Measurements from ENCODE around the gene MORC1. TPM values are rescaled to one million over a fixed set of nuclear protein-coding genes. Genes with fewer than 3 reads are reported as not detected.
"Not testable (repeated sequence)": the region's sequence is repeated elsewhere in the genome, so short reads cannot be mapped to it uniquely, and the experiment has no call there.

MORC1 gene
- polyA plus RNA-seq, 4 donors, result not detected

GRCh38 chr3:109095166-109095565 is 22.8 kb downstream of the MORC1 start:
- no peak for DNase-seq
- no peaks in the 10 kb centered on the region for H3K4me1 ChIP-seq (ENCODE audit: control insufficient read depth in 3 of 3, insufficient read depth in 2 of 3, low read depth in 1 of 3, low read length in 2 of 3)
- H3K36me3 ChIP-seq (ENCODE audit: control insufficient read depth in 3 of 3, insufficient read depth in 2 of 3, low read depth in 1 of 3, low read length in 3 of 3), result no peaks in the 10 kb centered on the region
- H3K9me3 ChIP-seq (ENCODE audit: control insufficient read depth in 2 of 2, insufficient read depth in 1 of 2, low read depth in 1 of 2, low read length in 1 of 2), result no peaks in the 10 kb centered on the region
- no peak for FAIRE-seq
- no peak overlapping the region for H3K4me3 ChIP-seq (ENCODE audit: low read depth in 1 of 3, low read length in 3 of 3)
- H3K27ac ChIP-seq (ENCODE audit: low read depth in 1 of 3, low read length in 2 of 3), result no peak overlapping the region
- WGBS, 3 donors, result 95 to 100% (median 96%) methylated on average over 1 of the region's 1 CpG
- H3K27me3 ChIP-seq (ENCODE audit: control insufficient read depth in 3 of 3, insufficient read depth in 3 of 3, low read length in 3 of 3), result no peaks in the 10 kb centered on the region

DNA sequence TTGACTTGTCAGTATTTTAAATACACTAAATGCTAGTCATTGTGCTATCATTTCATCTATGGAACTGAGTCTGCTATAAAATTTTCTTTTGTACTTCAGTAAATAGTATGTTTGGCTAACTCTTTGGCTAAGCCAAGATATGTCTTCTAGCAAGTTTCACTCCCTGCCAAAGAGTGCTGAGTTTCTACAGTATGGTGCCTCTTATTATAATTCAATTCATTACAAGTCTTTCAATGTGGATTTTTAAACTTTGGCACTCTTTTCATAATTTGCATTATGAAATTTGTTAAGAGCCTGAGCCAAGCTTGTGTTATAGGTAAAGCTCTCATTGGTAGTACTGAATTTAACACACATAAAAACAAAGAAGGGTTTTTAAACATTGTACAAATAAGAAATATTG is 24.4 kb downstream of the MORC1 start:
- H3K9me3 ChIP-seq (ENCODE audit: control insufficient read depth in 2 of 2, insufficient read depth in 1 of 2, low read depth in 1 of 2, low read length in 1 of 2), result no peaks in the 10 kb centered on the region
- H3K27ac ChIP-seq (ENCODE audit: low read depth in 1 of 3, low read length in 2 of 3), result no peak overlapping the region
- H3K4me3 ChIP-seq (ENCODE audit: low read depth in 1 of 3, low read length in 3 of 3), result no peak overlapping the region
- H3K36me3 ChIP-seq (ENCODE audit: control insufficient read depth in 3 of 3, insufficient read depth in 2 of 3, low read depth in 1 of 3, low read length in 3 of 3), result no peaks in the 10 kb centered on the region
- H3K4me1 ChIP-seq (ENCODE audit: control insufficient read depth in 3 of 3, insufficient read depth in 2 of 3, low read depth in 1 of 3, low read length in 2 of 3), result no peaks in the 10 kb centered on the region
- H3K27me3 ChIP-seq (ENCODE audit: control insufficient read depth in 3 of 3, insufficient read depth in 3 of 3, low read length in 3 of 3), result no peaks in the 10 kb centered on the region
- no peak for DNase-seq
- no peak for FAIRE-seq

- FAIRE-seq, result no peak
Observed at GRCh38 chr3:109091846-109092245, 26.1 kb downstream of the MORC1 start.

DNA sequence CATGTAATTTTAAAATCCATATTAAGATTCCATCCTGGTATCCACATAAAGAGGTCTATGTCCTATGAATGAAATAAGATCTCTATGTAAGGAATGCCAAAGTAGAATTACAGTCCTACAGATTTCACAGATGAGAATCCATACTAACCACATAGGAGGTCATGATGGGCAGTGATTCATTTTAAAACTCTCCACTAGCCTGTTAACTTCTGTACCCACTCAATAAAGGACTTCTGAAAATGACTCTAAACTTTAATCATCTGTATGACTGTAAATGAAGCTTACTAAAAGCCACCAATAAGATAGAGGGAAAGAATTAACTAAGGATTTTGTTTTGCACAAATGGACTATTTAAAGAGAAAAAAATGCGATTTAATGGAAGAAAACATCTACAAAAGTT is 28.7 kb downstream of the MORC1 start:
- no peaks in the 10 kb centered on the region for H3K9me3 ChIP-seq (ENCODE audit: control insufficient read depth in 2 of 2, insufficient read depth in 1 of 2, low read depth in 1 of 2, low read length in 1 of 2)
- DNase-seq (no peak), FAIRE-seq (no peak)
- no peaks in the 10 kb centered on the region for H3K27me3 ChIP-seq (ENCODE audit: control insufficient read depth in 3 of 3, insufficient read depth in 3 of 3, low read length in 3 of 3)
- no peaks in the 10 kb centered on the region for H3K4me1 ChIP-seq (ENCODE audit: control insufficient read depth in 3 of 3, insufficient read depth in 2 of 3, low read depth in 1 of 3, low read length in 2 of 3)
- no peak overlapping the region for H3K27ac ChIP-seq (ENCODE audit: low read depth in 1 of 3, low read length in 2 of 3)
- H3K36me3 ChIP-seq (ENCODE audit: control insufficient read depth in 3 of 3, insufficient read depth in 2 of 3, low read depth in 1 of 3, low read length in 3 of 3), result no peaks in the 10 kb centered on the region
- 76 to 91% (median 85%) methylated on average over 1 of the region's 1 CpG for WGBS, 3 donors
- H3K4me3 ChIP-seq (ENCODE audit: low read depth in 1 of 3, low read length in 3 of 3), result no peak overlapping the region

More at GRCh38 chr3:109091846-109092245, 26.1 kb downstream of the MORC1 start:
- no peak for DNase-seq
- H3K36me3 ChIP-seq (ENCODE audit: control insufficient read depth in 3 of 3, insufficient read depth in 2 of 3, low read depth in 1 of 3, low read length in 3 of 3), result no peaks in the 10 kb centered on the region
- H3K27ac ChIP-seq (ENCODE audit: low read depth in 1 of 3, low read length in 2 of 3), result no peak overlapping the region
- no peaks in the 10 kb centered on the region for H3K9me3 ChIP-seq (ENCODE audit: control insufficient read depth in 2 of 2, insufficient read depth in 1 of 2, low read depth in 1 of 2, low read length in 1 of 2)
- no peaks in the 10 kb centered on the region for H3K4me1 ChIP-seq (ENCODE audit: control insufficient read depth in 3 of 3, insufficient read depth in 2 of 3, low read depth in 1 of 3, low read length in 2 of 3)
- 34 to 38% (median 36%) methylated on average over 2 of the region's 2 CpGs for WGBS, 3 donors
- no peaks in the 10 kb centered on the region for H3K27me3 ChIP-seq (ENCODE audit: control insufficient read depth in 3 of 3, insufficient read depth in 3 of 3, low read length in 3 of 3)
- H3K4me3 ChIP-seq (ENCODE audit: low read depth in 1 of 3, low read length in 3 of 3), result no peak overlapping the region

DNA sequence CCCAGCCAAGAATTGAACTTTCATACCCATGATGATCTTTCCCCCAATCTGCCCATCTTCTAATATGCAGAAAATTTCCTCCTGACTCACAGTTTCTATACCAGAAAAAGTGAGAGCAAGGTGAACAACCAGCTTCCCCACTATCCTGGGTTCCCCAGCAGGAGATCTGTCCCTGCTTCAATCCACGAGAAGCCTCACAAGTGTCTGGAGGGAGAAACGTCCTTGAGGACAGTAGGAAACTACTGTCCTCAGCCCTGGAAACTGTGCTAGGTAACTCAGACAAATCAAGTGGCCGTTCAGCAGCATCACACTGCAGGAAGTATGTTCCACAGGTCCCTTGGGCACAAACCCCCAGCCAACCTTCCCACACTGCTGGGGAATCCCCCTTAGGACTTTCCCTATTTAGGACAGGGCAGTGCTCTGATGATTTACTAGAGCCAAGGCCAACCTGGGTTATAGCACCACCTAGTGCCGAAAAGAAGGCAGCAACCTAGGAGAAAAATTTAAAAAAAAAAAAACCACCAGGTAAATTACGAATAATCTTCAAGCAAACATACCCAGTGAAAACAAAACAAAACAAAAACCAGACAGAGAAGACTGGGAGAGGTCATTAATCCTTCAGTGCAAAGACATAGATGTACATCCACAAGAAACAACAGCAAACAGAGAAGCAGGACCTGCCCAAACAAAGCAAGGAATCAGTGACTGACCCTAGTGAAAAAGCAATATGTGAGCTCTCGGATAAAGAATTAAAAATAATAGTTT is 36.0 kb downstream of the MORC1 start:
- H3K4me1 ChIP-seq (ENCODE audit: control insufficient read depth in 3 of 3, insufficient read depth in 2 of 3, low read depth in 1 of 3, low read length in 2 of 3), result no peaks in the 10 kb centered on the region
- WGBS, 3 donors, result 28 to 38% (median 30%) methylated on average over 6 of the region's 6 CpGs
- H3K27ac ChIP-seq (ENCODE audit: low read depth in 1 of 3, low read length in 2 of 3), result no peak overlapping the region
- FAIRE-seq, result no peak
- no peaks in the 10 kb centered on the region for H3K36me3 ChIP-seq (ENCODE audit: control insufficient read depth in 3 of 3, insufficient read depth in 2 of 3, low read depth in 1 of 3, low read length in 3 of 3)
- no peak overlapping the region for H3K4me3 ChIP-seq (ENCODE audit: low read depth in 1 of 3, low read length in 3 of 3)
- peaks cover 0 to 3% of the 10 kb centered on the region in 2 donors for H3K9me3 ChIP-seq (ENCODE audit: control insufficient read depth in 2 of 2, insufficient read depth in 1 of 2, low read depth in 1 of 2, low read length in 1 of 2)
- DNase-seq, result peak; percentile 46 to 51
- H3K27me3 ChIP-seq (ENCODE audit: control insufficient read depth in 3 of 3, insufficient read depth in 3 of 3, low read length in 3 of 3), result no peaks in the 10 kb centered on the region

DNA sequence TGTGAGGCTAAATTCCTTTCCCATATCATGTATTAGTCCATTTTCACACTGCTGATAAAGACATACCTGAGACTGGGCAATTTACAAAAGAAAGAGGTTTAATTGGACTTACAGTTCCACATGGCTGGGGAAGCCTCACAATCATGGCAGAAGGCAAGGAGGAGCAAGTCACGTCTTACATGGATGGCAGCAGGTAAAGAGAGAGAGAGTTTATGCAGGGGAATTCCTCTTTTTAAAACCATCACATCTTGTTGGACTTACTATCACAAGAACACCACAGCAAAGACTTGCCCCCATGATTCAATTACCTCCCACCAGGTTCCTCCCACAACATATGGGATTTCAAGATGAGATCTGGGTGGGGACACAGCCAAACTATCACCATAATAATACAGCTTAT is 37.8 kb downstream of the MORC1 start:
- H3K9me3 ChIP-seq (ENCODE audit: control insufficient read depth in 2 of 2, insufficient read depth in 1 of 2, low read depth in 1 of 2, low read length in 1 of 2); DNase-seq; H3K27ac ChIP-seq (ENCODE audit: low read depth in 1 of 3, low read length in 2 of 3); FAIRE-seq; H3K4me3 ChIP-seq (ENCODE audit: low read depth in 1 of 3, low read length in 3 of 3); H3K4me1 ChIP-seq (ENCODE audit: control insufficient read depth in 3 of 3, insufficient read depth in 2 of 3, low read depth in 1 of 3, low read length in 2 of 3); H3K36me3 ChIP-seq (ENCODE audit: control insufficient read depth in 3 of 3, insufficient read depth in 2 of 3, low read depth in 1 of 3, low read length in 3 of 3); H3K27me3 ChIP-seq (ENCODE audit: control insufficient read depth in 3 of 3, insufficient read depth in 3 of 3, low read length in 3 of 3): not testable (repeated sequence)
- 44 to 94% (median 71%) methylated on average over 1 of the region's 1 CpG for WGBS, 3 donors

DNA sequence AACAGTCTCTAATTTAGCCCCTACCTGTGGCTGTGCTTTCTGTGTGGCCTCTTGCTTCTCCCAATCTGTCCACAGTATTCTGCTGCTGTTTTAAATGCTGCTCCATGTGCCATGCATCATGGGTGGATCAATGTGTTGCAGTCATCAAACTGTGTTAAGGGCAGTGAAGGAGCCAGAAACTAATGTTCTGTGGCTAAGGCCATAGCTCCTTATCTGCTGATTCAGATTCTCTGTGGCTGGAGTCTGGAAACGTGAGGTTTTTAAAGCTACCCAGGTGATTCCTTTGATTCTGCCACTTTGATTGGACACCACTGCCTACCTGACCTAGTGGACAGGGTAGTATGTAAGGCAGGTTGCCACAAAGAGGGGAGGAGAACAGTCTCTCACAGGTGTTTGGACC is 44.8 kb downstream of the MORC1 start:
- no peak for FAIRE-seq
- 11 to 52% (median 15%) methylated on average over 1 of the region's 1 CpG for WGBS, 3 donors
- H3K36me3 ChIP-seq (ENCODE audit: control insufficient read depth in 3 of 3, insufficient read depth in 2 of 3, low read depth in 1 of 3, low read length in 3 of 3), result no peaks in the 10 kb centered on the region

GRCh38 chr3:109072194-109072593 is 45.7 kb downstream of the MORC1 start:
- no peaks in the 10 kb centered on the region for H3K36me3 ChIP-seq (ENCODE audit: control insufficient read depth in 3 of 3, insufficient read depth in 2 of 3, low read depth in 1 of 3, low read length in 3 of 3)
- no peaks in the 10 kb centered on the region for H3K4me1 ChIP-seq (ENCODE audit: control insufficient read depth in 3 of 3, insufficient read depth in 2 of 3, low read depth in 1 of 3, low read length in 2 of 3)
- FAIRE-seq (no peak), DNase-seq (no peak)
- H3K27me3 ChIP-seq (ENCODE audit: control insufficient read depth in 3 of 3, insufficient read depth in 3 of 3, low read length in 3 of 3), result no peaks in the 10 kb centered on the region
- H3K9me3 ChIP-seq (ENCODE audit: control insufficient read depth in 2 of 2, insufficient read depth in 1 of 2, low read depth in 1 of 2, low read length in 1 of 2), result no peaks in the 10 kb centered on the region
- H3K27ac ChIP-seq (ENCODE audit: low read depth in 1 of 3, low read length in 2 of 3), result no peak overlapping the region
- H3K4me3 ChIP-seq (ENCODE audit: low read depth in 1 of 3, low read length in 3 of 3), result no peak overlapping the region
- 52 to 83% (median 72%) methylated on average over 7 of the region's 7 CpGs for WGBS, 3 donors

More for the DNA sequence above, 44.8 kb downstream of the MORC1 start:
- no peaks in the 10 kb centered on the region for H3K9me3 ChIP-seq (ENCODE audit: control insufficient read depth in 2 of 2, insufficient read depth in 1 of 2, low read depth in 1 of 2, low read length in 1 of 2)
- no peak overlapping the region for H3K4me3 ChIP-seq (ENCODE audit: low read depth in 1 of 3, low read length in 3 of 3)
- DNase-seq, result no peak
- H3K27ac ChIP-seq (ENCODE audit: low read depth in 1 of 3, low read length in 2 of 3), result no peak overlapping the region
- H3K4me1 ChIP-seq (ENCODE audit: control insufficient read depth in 3 of 3, insufficient read depth in 2 of 3, low read depth in 1 of 3, low read length in 2 of 3), result no peaks in the 10 kb centered on the region
- no peaks in the 10 kb centered on the region for H3K27me3 ChIP-seq (ENCODE audit: control insufficient read depth in 3 of 3, insufficient read depth in 3 of 3, low read length in 3 of 3)

Data from small intestine (tissue), 7 donors.